H1 (cell line): ENCODE data around the gene BOLL. TPM values are rescaled to one million over a fixed set of nuclear protein-coding genes. Genes with fewer than 3 reads are reported as not detected.
A peak's percentile ranks its signal among the peaks of the same experiment; 100 is the strongest.

Experiments
- CTCF ChIA-PET: fragments of 300-600 bp; sonication (Branson Sonifier 250); formaldehyde crosslinking; loops from one replicate; lab custom pipeline; 2021; ENCODE audit not compliant: partially characterized antibody; lab: Charles Lee
- POLR2A ChIA-PET: fragments of 300-600 bp; sonication (Branson Sonifier 250); formaldehyde crosslinking; loops from one replicate; lab custom pipeline; 2021; ENCODE audit warnings: inconsistent platforms; ENCODE audit not compliant: partially characterized antibody; lab: Charles Lee
- DNase-seq, 2 experiments: peaks; one replicate each; pipeline versions ENCODE4 v3.0.0 to v3.0.0-alpha.2; 2010 to 2022; ENCODE audit warnings: low spot score in 2 of 2, low read depth in 1 of 2, mixed read lengths in 1 of 2
- FAIRE-seq: peaks from 2 replicates; lab custom pipeline; 2011; peaks lifted over from hg19 to GRCh38; lab: Jason Lieb, UNC
- H2AFZ ChIP-seq: 2 replicates; pipeline ENCODE4 v1.8.1; 2012; ENCODE audit warnings: low read length, inconsistent platforms
- H2AK5ac ChIP-seq: 2 replicates; pipeline ENCODE4 v1.6.1; 2013; ENCODE audit warnings: low read depth, low read length
- H2BK120ac ChIP-seq: replicated peaks from 2 replicates; pipeline ENCODE3; 2013; ENCODE audit warnings: low read depth, low read length, inconsistent platforms
- H2BK12ac ChIP-seq: 2 replicates; pipeline ENCODE4 v1.6.1; 2013; ENCODE audit warnings: low read depth, low read length
- H2BK15ac ChIP-seq: 2 replicates; pipeline ENCODE4 v1.6.1; 2013; ENCODE audit warnings: low read length
- H2BK20ac ChIP-seq: 2 replicates; pipeline ENCODE4 v1.6.1; 2013; ENCODE audit warnings: low read length
- H2BK5ac ChIP-seq: 2 replicates; pipeline ENCODE4 v1.6.1; 2013; ENCODE audit warnings: low read depth, low read length
- H3K14ac ChIP-seq: 2 replicates; pipeline ENCODE4 v1.6.1; 2013; ENCODE audit warnings: inconsistent platforms; ENCODE audit not compliant: insufficient read length
- H3K18ac ChIP-seq: 2 replicates; pipeline ENCODE4 v1.6.1; 2013; ENCODE audit warnings: low read length; ENCODE audit errors: extremely low read depth
- H3K23ac ChIP-seq: 2 replicates; pipeline ENCODE4 v1.6.1; 2013; ENCODE audit warnings: inconsistent platforms; ENCODE audit not compliant: insufficient read length
- H3K23me2 ChIP-seq: 2 replicates; pipeline ENCODE4 v1.6.1; 2013; ENCODE audit warnings: low read depth, low read length
- H3K27ac ChIP-seq: 2 replicates; pipeline ENCODE4 v1.6.1; 2011; ENCODE audit warnings: low read depth, low read length, inconsistent platforms
- H3K27me3 ChIP-seq, 4 experiments: replicated peaks in 1 of 4; 1 replicate in 1 of 4; 2 replicates in 3 of 4; pipeline versions ENCODE4 v1.6.1 to v1.8.1; 2011 to 2013; ENCODE audit warnings: low read length in 3 of 4, mild to moderate bottlenecking in 3 of 4, inconsistent platforms in 2 of 4, mixed read lengths in 2 of 4, moderate library complexity in 1 of 4; ENCODE audit not compliant: control insufficient read depth in 3 of 4, insufficient read depth in 3 of 4; ENCODE audit errors: extremely low read depth in 1 of 4
- H3K36me3 ChIP-seq, 4 experiments: 2 replicates each; pipeline versions ENCODE4 v1.6.1 to v1.8.1; 2011 to 2013; ENCODE audit warnings: mild to moderate bottlenecking in 4 of 4, low read length in 3 of 4, moderate library complexity in 2 of 4, control low read depth in 1 of 4, inconsistent platforms in 1 of 4; ENCODE audit not compliant: insufficient read depth in 4 of 4, control insufficient read depth in 2 of 4
- H3K4ac ChIP-seq: replicated peaks from 2 replicates; pipeline ENCODE3; 2013; ENCODE audit warnings: low read length, low read depth, mixed read lengths, inconsistent platforms; ENCODE audit not compliant: insufficient read length
- H3K4me1 ChIP-seq, 4 experiments: replicated peaks in 1 of 4; 1 replicate in 1 of 4; 2 replicates in 3 of 4; pipeline versions ENCODE4 v1.6.1 to v1.8.1; 2011 to 2013; ENCODE audit warnings: low read length in 3 of 4, inconsistent platforms in 2 of 4, mixed read lengths in 1 of 4; ENCODE audit not compliant: insufficient read depth in 4 of 4, control insufficient read depth in 3 of 4
- H3K4me2 ChIP-seq, 2 experiments: 2 replicates each; pipeline versions ENCODE4 v1.6.1 to v1.8.1; 2011 to 2013; ENCODE audit warnings: low read depth in 2 of 2, low read length in 2 of 2, control low read depth in 1 of 2, inconsistent platforms in 1 of 2, mild to moderate bottlenecking in 1 of 2; ENCODE audit not compliant: insufficient read depth in 1 of 2
- H3K4me3 ChIP-seq, 4 experiments: fragments of 200-600, 300-600 bp in 1 of 4; sonication (generic), shearing (Covaris generic), sonication (Bioruptor Twin) in 1 of 4; 2 replicates each; pipeline versions ENCODE4 v1.5.1 to v1.8.1; 2011 to 2016; ENCODE audit warnings: low read length in 4 of 4, low read depth in 3 of 4, control low read depth in 2 of 4, inconsistent platforms in 2 of 4, mild to moderate bottlenecking in 2 of 4, mixed read lengths in 1 of 4, moderate library complexity in 1 of 4; ENCODE audit not compliant: insufficient read depth in 2 of 4; ENCODE audit errors: extremely low read depth in 1 of 4
- H3K56ac ChIP-seq: replicated peaks from 2 replicates; pipeline ENCODE3; 2013; ENCODE audit warnings: low read depth, mild to moderate bottlenecking, mixed read lengths, low read length, inconsistent platforms; ENCODE audit not compliant: insufficient read length
- H3K79me1 ChIP-seq: 2 replicates; pipeline ENCODE4 v1.6.1; 2013; ENCODE audit warnings: low read depth, low read length, control low read depth
- H3K79me2 ChIP-seq, 2 experiments: 2 replicates each; pipeline versions ENCODE4 v1.6.1 to v1.8.1; 2012 to 2013; ENCODE audit warnings: low read length in 2 of 2, mild to moderate bottlenecking in 2 of 2, inconsistent platforms in 1 of 2; ENCODE audit not compliant: insufficient read depth in 2 of 2, control insufficient read depth in 1 of 2
- H3K9ac ChIP-seq, 4 experiments: replicated peaks in 1 of 4; 1 replicate in 1 of 4; 2 replicates in 3 of 4; pipeline versions ENCODE4 v1.6.1 to v1.8.1; 2011 to 2013; ENCODE audit warnings: low read depth in 3 of 4, low read length in 3 of 4, control low read depth in 2 of 4, mild to moderate bottlenecking in 2 of 4, moderate library complexity in 2 of 4, inconsistent platforms in 1 of 4; ENCODE audit errors: extremely low read depth in 1 of 4
- H3K9me3 ChIP-seq, 2 experiments: 2 replicates each; pipeline versions ENCODE4 v1.6.1 to v1.8.1; 2012 to 2013; ENCODE audit warnings: mild to moderate bottlenecking in 2 of 2, moderate library complexity in 2 of 2, control low read depth in 1 of 2, inconsistent platforms in 1 of 2, low read depth in 1 of 2, low read length in 1 of 2, mixed read lengths in 1 of 2; ENCODE audit not compliant: insufficient read depth in 2 of 2
- H4K20me1 ChIP-seq, 2 experiments: replicated peaks in 1 of 2; 2 replicates each; pipeline versions ENCODE3 to v1.8.1; 2011 to 2013; ENCODE audit warnings: inconsistent platforms in 2 of 2, low read length in 2 of 2, mild to moderate bottlenecking in 1 of 2; ENCODE audit not compliant: insufficient read depth in 2 of 2, control insufficient read depth in 1 of 2
- H4K5ac ChIP-seq: 2 replicates; pipeline ENCODE4 v1.6.1; 2013; ENCODE audit warnings: low read length, low read depth, mixed read lengths, inconsistent platforms; ENCODE audit not compliant: insufficient read length
- H4K8ac ChIP-seq: 2 replicates; pipeline ENCODE4 v1.8.0; 2013; ENCODE audit warnings: mild to moderate bottlenecking, moderate library complexity, low read length, inconsistent platforms; ENCODE audit not compliant: insufficient read depth; ENCODE audit errors: extremely low read depth
- H4K91ac ChIP-seq: replicated peaks from 2 replicates; pipeline ENCODE3; 2013; ENCODE audit warnings: low read length, mixed read lengths, inconsistent platforms; ENCODE audit not compliant: insufficient read length
- ASH2L ChIP-seq: fragments of 200-600, 300-600 bp; sonication (generic); IDR thresholded peaks from one replicate; pipeline ENCODE4 v1.7.1; 2017; ENCODE audit warnings: low read length
- ATF2 ChIP-seq: IDR thresholded peaks from 2 replicates; pipeline ENCODE4 v1.6.1; 2012; ENCODE audit warnings: low read length, inconsistent platforms
- CBX8 ChIP-seq: fragments of 300-800, 300-1000 bp; sonication (generic); IDR thresholded peaks from 2 replicates; pipeline ENCODE4 v1.7.1; 2016; ENCODE audit warnings: low read depth, low read length, borderline replicate concordance
- CEBPB ChIP-seq: IDR thresholded peaks from 2 replicates; pipeline ENCODE4 v1.6.1; 2012; ENCODE audit warnings: low read depth, low read length
- E2F6 ChIP-seq: IDR thresholded peaks from 2 replicates; pipeline ENCODE4 v1.6.1; 2012; ENCODE audit warnings: inconsistent platforms
- POLR2AphosphoS5 ChIP-seq: IDR thresholded peaks from 2 replicates; pipeline ENCODE4 v1.6.1; 2011; ENCODE audit warnings: low read depth, low read length
- RAD21 ChIP-seq, 2 experiments: IDR thresholded peaks in 1 of 2; conservative IDR thresholded peaks in 1 of 2; 2 replicates each; pipeline ENCODE4 v1.6.1; 2011; ENCODE audit warnings: low read depth in 2 of 2, low read length in 2 of 2, improper control_type of control experiment in 1 of 2, inconsistent platforms in 1 of 2, mild to moderate bottlenecking in 1 of 2, moderate library complexity in 1 of 2
- WGBS, 2 experiments: shearing (Covaris generic) in 1 of 2; methylation state at CpG; one replicate each; pipeline versions ENCODE4 v1.1.6 to v1.1.7; 2013 to 2015; ENCODE audit warnings: low lambda C conversion rate in 2 of 2, mixed read lengths in 2 of 2, inconsistent platforms in 1 of 2, low coverage in 1 of 2, missing lambda C conversion rate in 1 of 2; ENCODE audit not compliant: insufficient replicate concordance in 2 of 2, insufficient coverage in 1 of 2, insufficient read length in 1 of 2; ENCODE audit errors: extremely low coverage in 1 of 2, missing lambda C conversion rate in 1 of 2; 5-methylcytosine and 5-hydroxymethylcytosine counted together
- polyA plus RNA-seq, 7 experiments: library from polyadenylated mRNA; depleted of rRNA in 3 of 7; stranded (reverse) in 5 of 7; unstranded in 2 of 7; fragments of >200 nt in 5 of 7; fragments of 200-250 nt in 2 of 7; gene quantifications; 1 replicate in 5 of 7; 2 replicates in 1 of 7; 4 replicates in 1 of 7; pipeline versions ENCODE4 v1.2.1 to v1.2.3, GENCODE V29; 2011 to 2013; ENCODE audit warnings: missing spikeins in 2 of 7, mixed read lengths in 2 of 7
- total RNA-seq: library from RNA; stranded (reverse); fragmentation: NEBNext Ultra II Directional; extraction: Animal tissue kit (Norgen Biotek cat#: 25700); gene quantifications from 2 replicates; pipeline ENCODE4 v1.2.1, GENCODE V29; 2021

Gene BOLL
- total and polyA plus RNA-seq, 2 of the 8 experiments (the other 6 are each of a cell fraction or from before 2014, with no cell fraction given): not detected

GRCh38 chr2:197707316-197708213, 77.6 kb downstream of the BOLL start:
- Histone ChIP-seq H3K9ac (peak overlapping the region; percentile 14 to 70 (median 46); a peak in 4 of 7 replicates), H4K8ac (no peak overlapping the region), H3K9me3 (no peaks in the 10 kb centered on the region), H2BK15ac (no peak overlapping the region), H3K23ac (no peak overlapping the region), H4K5ac (no peak overlapping the region), H3K23me2 (peaks cover 22% of the 10 kb centered on the region), H3K79me1 (peaks cover 7% of the 10 kb centered on the region), H2BK5ac (no peak overlapping the region), H4K20me1 (peaks cover 16 to 29% of the 10 kb centered on the region in 2 experiments), H2BK120ac (no peak overlapping the region), H3K14ac (no peak overlapping the region), H3K79me2 (peaks cover 21 to 61% of the 10 kb centered on the region in 2 experiments), H3K18ac (no peak overlapping the region), H2AK5ac (no peak overlapping the region), H3K27ac (no peak overlapping the region), H2BK20ac (no peak overlapping the region), H3K4me2 (peak overlapping the region; percentile 88 to 98), H4K91ac (no peak overlapping the region), H3K4me1 (peaks cover 0 to 7% (median 5%) of the 10 kb centered on the region in 4 experiments; a peak in 4 of 7 replicates), H3K56ac (no peak overlapping the region), H2BK12ac (no peak overlapping the region), H3K27me3 (no peaks in the 10 kb centered on the region; a peak in 1 of 7 replicates), H3K36me3 (peaks cover 3 to 16% (median 5%) of the 10 kb centered on the region in 4 experiments; a peak in 5 of 8 replicates), H3K4ac (no peak overlapping the region), H2AFZ (no peak overlapping the region), H3K4me3 (peak overlapping the region; percentile 85 to 92 (median 90); a peak in 7 of 8 replicates)
- 14% methylated on average over 4 of the region's 4 CpGs; no CpG with 5 or more reads in 1 of the 2 experiments for WGBS, 2 experiments
- DNase-seq: no peak
- FAIRE-seq: no peak
- ChIA-PET POLR2A (interaction anchor here (0.7 to 1.4 kb wide), 2 partner anchors 113 to 1537 kb away, joined by 3 read pairs; no protein-coding TSS in a partner anchor), CTCF (interaction anchor here (0.7 to 2.2 kb wide), 12 partner anchors 9 to 346 kb away, joined by 3 to 18 read pairs (median 4); no protein-coding TSS in a partner anchor)
- TF ChIP-seq POLR2AphosphoS5 (no peak), E2F6 (no peak), RAD21 (IDR thresholded peaks at IDR 0.05 in 1 of 2, conservative IDR thresholded peaks at IDR 0.05 in 1 of 2; ENCODE audit: low read depth in 2 of 2, low read length in 2 of 2) (peak; percentile 64 to 68), CBX8 (no peak), ASH2L (no peak), ATF2 (no peak), CEBPB (peak; percentile 74)
